GM12801 (cell line): ENCODE results near the gene ZFAND2B.

Source experiments
- CTCF ChIP-seq: IDR thresholded peaks from one replicate; pipeline ENCODE4 v1.5.1; 2011; ENCODE audit warnings: control low read depth; ENCODE audit not compliant: insufficient read length; ENCODE audit errors: extremely low read depth

The ZFAND2B gene

GRCh38 chr2:219163156-219163555, 43.4 kb upstream of the ZFAND2B start:
- TF ChIP-seq CTCF: no peak

GRCh38 chr2:219165058-219165911, 41.3 kb upstream of the ZFAND2B start:
- TF ChIP-seq CTCF: no peak

- TF ChIP-seq CTCF: no peak
Measured at GRCh38 chr2:219167997-219168396, 38.6 kb upstream of the ZFAND2B start.

GRCh38 chr2:219168526-219168925, 38.1 kb upstream of the ZFAND2B start:
- no peak for TF ChIP-seq CTCF

GRCh38 chr2:219168932-219169331, 37.6 kb upstream of the ZFAND2B start:
- TF ChIP-seq CTCF: no peak

GRCh38 chr2:219169930-219170654, 36.5 kb upstream of the ZFAND2B start, which contains the start of gene SLC23A3:
Gene SLC23A3 (minus strand): TSS chr2:219170029. CDS start chr2:219169984, 45 bp downstream.
- no peak for TF ChIP-seq CTCF

GRCh38 chr2:219171231-219171651, 35.3 kb upstream of the ZFAND2B start:
- TF ChIP-seq CTCF: no peak
